NCI-H526 (cell line): ENCODE data around the gene OPRL1.

Source experiments
- DNase-seq, 2 experiments: peaks; one replicate each; lab custom pipeline; 2025; lab: John Stamatoyannopoulos, UW

The OPRL1 gene

DNA sequence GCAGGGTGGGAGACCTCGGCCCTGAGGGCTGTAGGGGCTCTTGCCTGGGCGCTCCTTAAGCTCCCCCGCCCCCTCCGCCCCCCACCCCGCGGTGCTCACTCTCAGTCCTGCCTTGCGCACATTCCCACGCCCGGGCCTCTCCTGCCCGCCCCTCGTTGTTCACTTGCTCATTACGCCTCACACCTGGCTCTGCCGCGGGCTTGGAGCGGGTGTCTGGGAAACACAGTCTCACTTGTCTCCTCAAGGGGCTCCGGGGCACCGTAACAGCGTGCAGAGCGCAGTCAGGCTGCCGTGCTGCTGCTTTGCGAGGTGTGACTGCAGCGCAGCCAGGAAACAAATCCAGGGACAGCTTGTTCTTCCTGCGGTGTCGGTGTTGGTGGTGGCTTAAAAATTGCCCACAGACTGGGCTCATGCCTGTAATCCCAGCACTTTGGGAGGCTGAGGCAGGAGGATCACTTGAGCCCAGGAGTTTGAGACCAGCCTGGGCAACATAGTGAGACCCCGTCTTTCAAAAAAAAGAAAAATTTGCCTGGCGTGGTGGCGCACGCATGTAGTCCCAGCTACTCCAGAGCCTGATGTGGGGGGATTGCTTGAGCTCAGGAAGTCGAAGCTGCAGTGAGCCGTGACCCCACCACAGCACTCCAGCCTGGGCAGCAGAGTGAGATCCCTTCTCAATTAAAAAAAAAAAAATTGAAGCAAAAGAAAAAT is 22.9 kb downstream of the OPRL1 start:
- peak; percentile 84 to 93 for DNase-seq

DNA sequence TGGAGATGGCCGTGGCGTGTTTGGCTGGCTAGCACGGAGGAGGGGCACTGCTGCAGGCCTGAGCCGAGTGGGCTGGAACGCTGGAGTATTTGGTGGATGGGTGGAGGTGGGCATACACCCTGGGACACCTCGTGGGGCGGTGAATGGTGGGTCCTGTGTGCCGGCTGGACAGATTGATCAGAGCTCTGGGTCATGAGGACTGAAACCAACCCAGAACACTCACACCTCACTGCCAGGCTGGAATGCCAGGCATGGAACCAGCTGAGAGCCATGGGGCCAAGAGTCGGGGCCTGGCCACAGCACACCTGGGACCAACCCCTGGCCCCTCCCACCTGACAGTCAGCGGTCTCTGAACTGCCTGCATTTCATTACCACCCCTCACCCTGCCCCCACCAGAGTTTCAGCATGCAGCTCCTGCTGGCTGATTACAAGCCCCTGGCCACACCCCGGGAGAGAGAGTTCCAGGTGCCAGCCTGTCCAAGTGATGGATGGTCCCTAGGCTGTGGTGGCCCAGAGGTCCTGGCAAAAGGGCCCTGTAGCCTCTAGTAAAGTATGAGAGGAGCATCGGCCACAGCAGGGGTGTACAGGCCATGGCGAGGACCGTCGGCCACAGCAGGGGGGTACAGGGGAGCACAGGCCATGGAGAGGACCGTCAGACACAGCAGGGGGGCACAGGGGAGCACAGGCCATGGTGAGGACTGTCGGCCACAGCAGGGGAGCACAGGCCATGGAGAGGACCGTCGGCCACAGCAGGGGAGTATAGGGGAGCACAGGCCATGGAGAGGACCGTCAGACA is 24.2 kb downstream of the OPRL1 start:
- no peak for DNase-seq

DNA sequence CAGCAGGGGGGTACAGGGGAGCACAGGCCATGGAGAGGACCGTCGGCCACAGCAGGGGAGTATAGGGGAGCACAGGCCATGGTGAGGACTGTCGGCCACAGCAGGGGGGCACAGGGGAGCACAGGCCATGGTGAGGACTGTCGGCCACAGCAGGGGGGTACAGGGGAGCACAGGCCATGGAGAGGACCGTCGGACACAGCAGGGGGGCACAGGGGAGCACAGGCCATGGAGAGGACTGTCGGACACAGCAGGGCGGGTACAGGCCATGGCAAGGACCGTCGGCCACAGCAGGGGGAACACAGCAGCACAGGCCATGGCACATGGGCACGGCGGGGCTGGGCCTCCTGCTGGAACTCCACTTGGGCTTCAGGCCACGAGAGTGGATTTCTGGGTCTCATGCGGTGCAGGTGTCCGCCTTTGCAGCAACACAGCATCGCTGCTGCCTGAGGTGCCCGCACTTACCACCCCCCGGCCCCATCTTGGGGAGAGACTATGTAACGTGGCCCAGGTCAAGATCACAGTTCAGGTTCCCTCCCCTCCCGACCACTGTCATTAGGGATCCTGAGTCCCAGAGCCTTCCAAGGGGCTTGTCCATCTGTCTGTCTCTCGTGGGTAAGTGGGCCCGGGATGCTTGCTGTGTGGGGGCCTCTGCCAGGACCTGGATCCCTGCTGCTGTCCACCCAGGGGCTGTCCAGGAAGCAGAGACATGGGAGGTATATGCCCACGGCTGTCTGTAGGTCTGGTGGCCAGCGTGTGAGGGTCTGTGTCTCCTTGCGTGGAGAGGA is 25.0 kb downstream of the OPRL1 start:
- no peak for DNase-seq

DNA sequence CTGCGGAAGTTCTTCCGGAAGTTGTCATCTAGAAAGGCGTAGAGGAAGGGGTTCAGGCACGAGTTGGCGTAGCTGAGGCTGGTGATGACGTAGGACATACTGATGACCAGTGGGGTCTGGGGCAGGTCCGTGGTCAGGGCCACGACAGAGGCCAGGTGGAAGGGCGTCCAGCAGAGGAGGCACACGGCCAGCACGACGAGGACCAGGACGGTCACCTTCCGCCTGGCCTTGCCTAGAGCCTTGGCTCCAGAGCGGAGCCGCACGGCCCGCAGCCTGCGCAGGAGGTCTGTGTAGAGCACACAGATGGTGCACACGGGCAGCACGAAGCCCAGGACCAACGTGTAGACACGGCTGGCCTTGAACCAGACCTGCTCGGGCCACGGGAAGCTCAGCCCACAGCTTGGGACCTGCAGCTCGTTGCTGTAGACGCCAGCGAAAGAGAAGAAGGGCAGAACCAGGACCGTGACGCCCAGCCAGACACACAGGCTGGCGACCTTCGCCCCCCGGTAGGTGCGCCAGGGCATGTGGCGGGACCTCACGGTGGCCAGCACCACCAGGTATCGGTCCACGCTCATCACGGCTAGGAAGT is 26.1 kb downstream of the OPRL1 start:
- DNase-seq, result no peak

DNA sequence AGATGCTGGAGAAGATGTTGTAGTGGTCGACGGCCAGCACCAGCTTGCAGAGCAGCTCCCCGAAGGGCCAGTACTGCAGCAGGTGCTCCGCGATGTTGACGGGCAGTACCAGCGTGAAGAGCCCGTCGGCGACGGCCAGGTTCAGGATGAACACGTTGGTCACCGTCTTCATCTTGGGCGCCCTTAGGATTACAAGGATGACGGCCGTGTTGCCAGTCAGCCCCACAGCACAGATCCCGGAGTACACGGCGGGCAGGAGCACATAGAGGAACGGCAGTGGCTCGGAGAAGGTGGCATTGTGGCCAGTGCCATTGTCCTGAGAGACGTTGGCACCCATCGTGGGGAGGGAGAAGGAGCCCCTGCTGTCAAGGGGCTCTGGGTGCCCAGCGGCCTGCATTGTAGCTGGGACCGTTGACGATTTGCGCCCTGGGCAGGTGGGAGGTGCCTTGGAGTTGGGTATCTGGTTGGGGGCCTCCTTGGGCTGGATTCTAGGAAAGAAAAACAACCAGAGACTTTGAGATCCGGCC is 26.6 kb downstream of the OPRL1 start:
- no peak for DNase-seq

DNA sequence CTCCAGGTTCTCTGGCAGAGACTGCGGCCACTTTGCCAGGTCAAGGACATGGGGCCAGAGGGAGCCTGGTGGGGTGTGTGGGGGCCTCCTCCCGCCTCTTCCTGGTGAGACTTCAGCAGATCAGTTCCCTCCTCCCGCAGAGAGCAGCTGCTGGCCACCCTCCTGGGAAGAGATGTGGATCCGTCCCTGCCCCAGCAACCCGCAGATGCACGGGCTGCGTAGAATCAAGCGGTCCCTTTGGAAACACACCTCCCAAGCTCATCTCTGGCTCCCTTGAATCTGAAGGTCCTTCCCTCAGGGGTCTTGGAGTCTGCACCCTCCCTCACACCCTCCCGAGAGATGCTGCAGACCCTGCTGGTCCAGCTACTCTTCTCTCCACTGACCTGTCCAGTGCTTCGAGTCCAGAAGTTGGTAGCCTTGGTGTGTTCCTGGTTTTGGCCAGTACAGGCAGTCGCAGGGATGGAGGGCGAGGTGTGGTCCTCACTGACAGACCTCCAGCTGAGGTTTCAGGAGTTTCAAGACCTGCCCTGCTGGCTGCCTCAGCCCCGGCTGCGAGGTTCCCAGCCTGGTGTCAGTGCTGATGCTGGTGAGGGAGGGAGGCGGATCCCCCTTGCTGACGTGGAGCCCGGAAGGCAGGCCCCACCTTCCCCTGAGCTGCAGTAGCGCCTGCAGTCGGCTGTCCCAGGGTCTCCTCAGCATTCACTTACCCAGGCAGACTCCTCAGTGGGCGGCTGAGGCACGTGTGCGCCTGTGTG is 27.3 kb downstream of the OPRL1 start, which contains the start of gene NPBWR2:
Gene NPBWR2, minus strand, starts transcription at position 585 of the 755 bp plus-strand sequence. CDS start 734 bp downstream, outside the sequence.
- no peak for DNase-seq

DNA sequence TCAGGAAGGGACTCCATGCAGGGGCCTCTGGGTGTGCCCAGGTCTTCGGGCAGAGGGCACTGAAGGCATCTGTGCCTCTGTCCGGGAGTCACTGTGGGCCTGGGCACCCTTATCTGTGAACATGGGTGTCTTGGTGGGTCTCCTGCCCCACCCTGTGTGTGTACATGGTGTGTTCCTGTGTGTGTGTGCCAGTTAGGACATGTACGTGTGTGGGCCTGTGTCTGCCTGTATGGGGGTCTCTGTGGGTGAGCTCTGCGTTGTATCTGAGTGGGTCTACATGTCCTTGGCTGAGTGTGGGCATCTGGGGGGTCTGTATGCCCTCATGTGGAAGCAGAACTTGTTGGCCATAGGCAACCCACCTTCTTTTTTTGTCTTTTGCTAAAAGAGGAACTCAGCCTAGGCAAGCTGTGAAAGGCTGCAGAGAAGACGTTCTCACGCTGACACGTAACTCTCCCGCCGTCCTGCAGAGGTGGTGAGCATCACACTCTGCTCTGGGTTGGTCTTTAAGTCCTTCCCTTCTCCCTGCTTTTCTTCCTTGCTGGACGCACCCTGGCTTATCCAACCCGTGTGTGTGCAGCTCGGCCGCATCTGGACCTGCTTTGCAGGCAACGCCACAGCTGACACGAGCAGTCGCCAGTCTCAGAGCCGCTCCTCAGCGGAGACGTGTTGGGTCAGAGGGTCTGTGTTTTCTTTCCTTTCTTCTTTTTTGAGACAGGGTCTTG is 28.0 kb downstream of the OPRL1 start:
- no peak for DNase-seq

DNA sequence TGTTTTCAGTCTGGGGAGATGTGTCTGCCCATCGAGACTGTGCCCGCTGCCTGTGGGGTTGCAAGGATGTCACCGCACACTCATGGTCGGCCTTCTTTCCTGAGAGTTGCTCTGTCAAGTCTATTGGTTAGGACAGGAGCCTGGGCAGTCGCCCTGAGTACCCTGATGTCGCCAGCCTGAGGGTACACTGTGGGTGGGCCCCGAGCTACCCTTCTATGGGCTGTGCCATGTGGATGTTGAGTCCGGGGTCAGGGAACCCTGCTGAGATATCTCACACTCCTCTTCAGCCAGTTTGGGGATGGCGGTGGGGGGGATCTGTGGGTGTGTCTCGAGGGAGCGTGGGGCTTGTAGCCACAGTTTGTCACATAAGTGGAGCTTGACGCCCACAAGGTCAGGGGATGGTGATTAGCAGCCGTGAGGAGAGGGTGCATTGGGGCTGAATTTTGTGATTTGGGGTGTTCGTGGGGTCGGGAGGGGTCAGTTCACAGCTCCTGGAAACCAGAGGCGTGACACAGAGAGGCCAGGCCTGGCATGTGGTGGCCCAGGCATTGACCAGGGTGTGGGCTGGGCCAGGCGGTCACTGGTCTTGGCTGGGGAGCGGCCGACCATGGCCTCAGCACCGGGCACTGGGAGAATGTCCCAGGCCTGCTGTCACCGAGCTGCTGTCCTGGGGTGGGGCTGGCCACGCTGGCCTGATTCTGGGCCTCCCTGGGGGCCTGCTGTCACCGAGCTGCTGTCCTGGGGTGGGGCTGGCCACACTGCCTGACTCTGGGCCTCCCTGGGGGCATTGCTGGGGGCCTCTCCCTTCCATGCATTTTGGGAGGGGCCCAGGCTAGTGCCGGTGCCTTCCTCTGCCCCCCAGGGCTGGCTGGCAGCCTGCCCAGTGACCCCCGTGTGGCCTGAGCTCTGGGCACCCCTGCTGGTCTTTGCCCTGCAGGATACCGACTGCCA is 29.1 kb downstream of the OPRL1 start:
- no peak for DNase-seq

DNA sequence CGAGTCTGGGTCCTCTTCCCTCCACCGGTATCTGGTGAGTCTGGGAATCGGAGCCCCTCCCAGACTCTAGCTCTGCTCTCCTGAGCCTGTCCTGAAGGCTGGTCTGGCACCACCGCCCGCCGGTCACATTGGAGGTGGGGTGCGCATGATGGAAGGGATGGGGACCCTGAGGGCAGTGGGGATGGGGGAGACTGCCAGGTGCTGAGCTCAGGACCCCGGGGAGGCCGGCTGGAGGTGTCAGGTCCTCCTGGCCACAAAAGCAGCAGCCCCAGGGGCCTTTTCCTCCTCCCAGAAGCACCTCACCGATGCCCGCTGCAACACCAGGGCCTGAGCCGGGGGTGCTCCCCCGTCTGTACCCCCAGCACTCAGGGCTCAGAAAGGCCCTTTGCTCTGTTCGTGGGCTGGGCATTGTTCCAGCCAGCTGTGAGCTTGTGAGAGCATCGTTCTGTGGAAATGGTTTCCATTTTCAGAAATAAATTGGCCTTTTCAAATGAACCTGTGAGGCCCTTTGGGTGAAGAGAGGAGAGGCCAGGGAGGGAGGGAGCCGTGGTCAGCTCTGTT is 30.0 kb downstream of the OPRL1 start:
- DNase-seq, result no peak

DNA sequence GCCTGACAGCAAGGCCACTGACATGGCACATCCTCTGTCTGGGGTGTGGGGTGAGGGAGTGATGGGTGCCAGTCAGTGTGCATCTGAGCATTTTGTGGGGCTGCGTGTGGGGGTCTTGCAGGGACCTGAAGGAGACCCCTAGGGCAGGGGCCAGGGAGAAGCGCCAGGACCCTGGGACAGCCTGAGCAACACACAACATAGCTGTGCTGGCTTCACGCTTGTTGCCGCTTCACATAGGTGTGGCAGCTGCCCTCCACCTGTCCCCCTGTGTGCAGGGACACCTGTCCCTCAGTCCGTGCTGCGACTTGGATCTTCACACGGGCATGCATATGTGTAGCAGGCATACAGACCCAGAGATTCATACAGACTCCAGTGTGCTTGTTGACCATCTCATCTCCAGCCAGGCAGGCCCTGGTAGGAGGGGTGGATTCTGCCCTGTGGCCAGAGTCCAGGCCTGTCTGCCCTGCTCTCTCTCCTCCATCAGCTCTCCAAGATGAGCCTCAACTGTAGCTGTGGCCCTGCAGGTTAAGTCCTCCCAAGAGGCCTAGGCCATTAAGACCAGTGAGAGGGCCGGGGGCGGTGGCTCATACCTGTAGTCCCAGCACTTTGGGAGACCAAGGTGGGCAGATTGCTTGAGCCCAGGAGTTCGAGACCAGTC is 30.7 kb downstream of the OPRL1 start:
- no peak for DNase-seq

DNA sequence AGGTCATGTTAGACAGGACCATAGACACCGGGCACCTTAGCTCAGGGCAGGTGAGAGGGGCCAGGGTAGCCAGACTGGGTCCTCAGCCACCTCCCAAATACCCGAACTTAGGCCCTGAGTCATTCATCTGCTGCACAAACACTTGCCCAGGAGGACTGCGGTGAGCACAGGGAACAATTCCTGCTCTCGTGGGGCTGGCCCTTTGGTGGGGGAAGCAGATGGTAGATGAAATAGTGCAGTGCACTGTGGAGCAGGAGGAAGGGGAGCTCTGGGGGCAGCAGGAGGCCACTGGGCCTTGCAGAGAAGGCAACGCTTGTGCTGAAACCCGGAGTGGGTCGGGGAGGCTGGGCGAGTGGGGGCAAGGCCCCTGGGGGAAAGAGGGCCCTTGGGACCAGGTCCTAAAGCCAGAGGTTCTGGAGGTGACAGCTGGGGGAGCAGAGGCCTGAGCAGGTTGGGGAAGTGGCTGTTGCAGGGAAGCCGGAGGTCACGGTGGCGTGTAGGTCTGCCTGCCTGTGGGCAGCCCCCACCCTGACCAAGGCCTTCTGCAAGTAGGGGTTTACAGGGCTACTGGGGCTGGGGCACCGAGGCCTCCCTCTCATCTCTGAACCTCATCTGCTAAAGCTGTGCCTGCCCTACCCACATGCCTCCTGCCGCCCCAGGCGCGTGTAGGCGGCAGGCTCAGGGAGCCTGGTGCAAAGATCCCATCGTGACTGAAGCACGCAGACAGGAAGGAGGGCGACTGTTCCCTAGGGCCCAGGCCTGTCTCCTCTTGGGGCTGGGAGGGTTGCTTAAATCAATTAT is 32.2 kb downstream of the OPRL1 start:
- no peak for DNase-seq

DNA sequence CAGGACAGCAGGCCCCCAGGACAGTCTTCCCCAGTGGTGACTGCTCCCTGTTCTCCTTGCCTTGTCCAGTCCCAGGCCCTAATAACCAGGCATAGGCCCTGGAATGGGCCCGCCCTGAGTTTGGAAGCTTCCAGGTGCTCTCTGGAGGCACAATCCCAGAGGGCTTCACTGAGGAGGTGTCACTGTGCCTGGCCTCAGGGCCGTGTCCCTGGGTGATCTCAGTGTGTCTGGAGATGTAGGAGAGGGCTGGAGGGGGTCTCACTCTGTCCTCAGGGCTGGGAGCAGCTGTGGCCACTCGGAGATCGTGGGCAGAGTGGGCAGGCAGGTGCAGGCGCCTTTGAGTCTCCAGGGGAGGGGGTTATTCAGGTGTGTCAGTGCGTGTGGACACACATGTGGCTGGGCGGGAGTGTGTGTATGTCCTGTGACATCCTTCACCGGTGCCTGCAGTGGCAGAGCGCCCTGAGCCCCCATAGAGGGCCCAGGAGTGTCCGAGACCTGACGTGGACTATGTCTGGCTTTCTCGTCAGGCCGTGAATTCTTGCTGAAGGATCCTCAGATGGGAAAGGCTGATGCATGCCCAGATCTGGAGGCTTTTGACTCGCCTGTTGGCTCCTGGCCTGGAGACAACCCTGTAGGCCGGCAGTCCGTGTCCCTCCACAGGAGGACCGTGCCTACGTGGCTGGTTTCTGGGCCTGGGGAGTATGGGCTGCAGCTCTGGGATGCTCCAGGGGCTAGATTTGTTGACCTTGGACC is 33.0 kb downstream of the OPRL1 start:
- no peak for DNase-seq

DNA sequence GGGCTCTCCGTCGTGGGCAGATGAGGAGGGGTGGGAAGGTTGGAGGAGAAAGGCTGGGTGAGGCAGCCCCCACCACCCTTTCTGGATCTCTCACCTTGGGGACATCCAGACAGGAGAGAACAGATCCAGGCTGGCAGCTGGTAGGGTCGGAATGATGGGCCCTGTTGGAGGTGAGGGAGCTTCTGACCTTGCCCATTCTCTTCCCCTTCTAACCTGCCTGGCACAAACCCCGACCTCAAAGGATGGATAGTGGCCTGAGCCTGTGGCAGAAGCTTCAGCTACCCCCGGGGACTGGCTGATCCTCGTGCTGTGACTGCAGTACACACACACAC is 33.5 kb downstream of the OPRL1 start:
- no peak for DNase-seq

DNA sequence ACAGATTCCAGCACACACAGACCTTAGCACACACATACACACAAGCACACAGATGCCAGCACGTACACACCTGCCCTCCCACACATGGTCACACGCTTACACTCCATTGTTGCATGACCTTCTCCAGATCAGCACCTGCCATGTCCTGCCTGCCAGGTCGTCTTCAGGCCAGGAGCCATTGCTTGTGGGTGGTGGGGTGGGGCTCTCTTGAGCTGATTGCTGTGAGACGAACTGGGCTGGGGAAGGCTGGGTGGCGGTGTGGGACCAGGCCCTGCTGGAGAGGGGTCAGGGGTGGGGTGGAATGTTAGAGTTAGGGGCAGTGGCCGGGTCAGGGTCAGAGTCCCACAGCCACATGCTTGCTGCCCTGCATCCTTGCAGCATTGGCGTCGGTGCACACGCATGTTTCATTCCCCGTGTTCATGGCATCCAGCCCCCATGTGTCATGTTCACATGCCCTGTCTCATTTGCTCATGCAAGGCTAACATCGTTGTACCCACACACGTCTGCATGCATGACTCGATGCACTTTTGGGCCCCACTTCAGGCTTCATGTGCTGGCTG is 34.0 kb downstream of the OPRL1 start:
- no peak for DNase-seq

DNA sequence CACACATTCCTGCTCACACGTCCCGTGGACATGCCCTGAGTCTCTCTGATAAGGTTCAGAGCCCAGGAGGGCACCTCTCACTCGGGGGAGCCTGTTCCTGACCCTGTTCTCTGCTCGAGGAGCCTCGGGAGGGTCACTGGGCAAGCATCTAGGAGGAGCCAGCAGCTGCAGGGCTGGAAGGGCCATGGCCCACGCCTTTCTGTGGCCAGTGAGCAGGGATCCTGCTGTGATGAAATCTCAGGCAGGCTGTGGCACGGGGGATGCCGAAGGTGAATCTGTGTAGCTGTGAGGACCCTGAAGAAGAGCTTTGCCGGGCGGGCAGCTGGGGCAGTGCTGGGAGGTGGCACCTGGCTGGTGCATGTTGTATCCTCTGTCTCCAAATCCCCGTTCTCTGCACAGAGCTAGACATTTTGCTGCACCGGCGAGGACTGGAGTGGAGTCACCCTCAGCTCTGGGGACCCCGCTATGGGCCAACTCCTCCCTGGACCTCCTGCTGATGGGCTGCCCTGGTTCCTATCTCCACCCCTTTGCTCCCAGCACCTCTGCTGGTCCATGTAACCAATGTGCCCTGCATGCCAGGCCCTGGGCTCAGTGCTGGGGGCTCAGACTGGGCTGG is 34.6 kb downstream of the OPRL1 start:
- DNase-seq, result no peak

DNA sequence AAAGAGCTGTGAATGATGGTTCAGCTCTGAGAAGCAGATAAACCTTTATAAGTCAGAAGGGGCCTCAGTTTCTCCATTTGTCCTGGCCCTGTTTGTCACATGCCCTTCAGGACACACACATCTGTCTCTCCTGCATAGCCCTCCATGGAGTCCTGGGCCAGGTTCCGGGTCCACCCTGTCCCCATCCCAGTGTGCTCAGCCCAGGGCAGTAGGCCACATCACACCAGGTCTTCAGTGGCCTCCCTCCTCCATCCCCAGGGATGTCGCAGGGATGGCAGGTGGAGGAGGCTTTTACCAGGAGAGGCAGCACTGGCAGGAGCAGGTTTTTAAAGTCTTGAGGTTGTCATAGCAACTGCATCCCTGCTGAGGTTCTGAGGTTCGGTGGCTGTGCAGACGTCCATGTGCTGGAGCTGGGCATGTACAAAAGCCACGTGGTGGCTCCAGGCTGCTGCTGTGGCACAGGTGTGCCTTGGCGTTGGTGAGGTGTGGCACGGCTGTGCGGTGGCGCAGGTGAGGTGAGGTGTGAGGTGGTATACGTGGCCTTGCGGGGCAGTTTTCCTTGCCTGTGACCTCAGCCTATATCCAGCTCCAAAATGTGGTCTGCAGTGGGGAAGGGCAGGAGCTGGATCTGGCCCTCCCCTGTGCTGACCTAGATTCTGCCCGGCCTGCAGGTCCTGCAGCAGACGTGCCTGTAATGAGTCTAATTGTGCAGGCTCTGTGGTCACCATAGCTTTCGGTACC is 35.5 kb downstream of the OPRL1 start:
- DNase-seq, result no peak
